IMR-90 (cell line): ENCODE results near the gene BCL11A. TPM values are rescaled to one million over a fixed set of nuclear protein-coding genes. Genes with fewer than 3 reads are reported as not detected.

ENCODE experiments used
- ATAC-seq: fragments of 200-7000 bp; cut with Tn5 transposase; 2 replicates; pipeline ENCODE4 v1.9.1; 2020; ENCODE audit warnings: low read depth, mild to moderate bottlenecking, moderate library complexity
- BruUV-seq: library from RNA; stranded (reverse); fragments of 400-500 nt; replicated peaks from 2 replicates; lab custom pipeline; 2021; lab: Mats Ljungman, UMichigan
- CTCF ChIA-PET: fragments of 300-600 bp; formaldehyde crosslinking; extraction: SDS; loops from one replicate; lab custom pipeline; 2021; ENCODE audit warnings: antibody characterized with exemption; lab: Yijun Ruan, JAX
- POLR2A ChIA-PET: fragments of 300-600 bp; sonication (Branson Sonifier 250); formaldehyde crosslinking; loops from one replicate; lab custom pipeline; 2022; ENCODE audit warnings: antibody characterized with exemption; ENCODE audit not compliant: unreplicated experiment; lab: Charles Lee
- DNase-seq: peaks from one replicate; pipeline ENCODE4 v3.0.0; 2013
- H2AFZ ChIP-seq: replicated peaks from 2 replicates; pipeline ENCODE3; 2013; ENCODE audit warnings: low read length, mild to moderate bottlenecking; ENCODE audit not compliant: poor library complexity
- H2AK5ac ChIP-seq: 2 replicates; pipeline ENCODE4 v1.6.1; 2013; ENCODE audit warnings: low read depth, low read length, inconsistent platforms
- H2AK9ac ChIP-seq: replicated peaks from 2 replicates; pipeline ENCODE3; 2013; ENCODE audit warnings: mild to moderate bottlenecking, low read depth, low read length, moderate library complexity; ENCODE audit not compliant: poor library complexity
- H2BK120ac ChIP-seq: 2 replicates; pipeline ENCODE4 v1.6.1; 2013; ENCODE audit warnings: low read depth, low read length, inconsistent platforms
- H2BK15ac ChIP-seq: 3 replicates; pipeline ENCODE4 v1.6.1; 2013; ENCODE audit warnings: low read depth, low read length, inconsistent platforms
- H2BK20ac ChIP-seq: 2 replicates; pipeline ENCODE4 v1.6.1; 2013; ENCODE audit warnings: low read depth, mild to moderate bottlenecking, inconsistent platforms, low read length, moderate library complexity
- H2BK5ac ChIP-seq: 2 replicates; pipeline ENCODE4 v1.6.1; 2013; ENCODE audit warnings: mild to moderate bottlenecking, low read depth, low read length, inconsistent platforms; ENCODE audit not compliant: poor library complexity, severe bottlenecking
- H3K14ac ChIP-seq: replicated peaks from 2 replicates; pipeline ENCODE4 v1.6.1; 2013; ENCODE audit warnings: low read depth, low read length, inconsistent platforms
- H3K18ac ChIP-seq: 2 replicates; pipeline ENCODE4 v1.6.1; 2013; ENCODE audit warnings: low read depth, low read length, control low read depth
- H3K23ac ChIP-seq: 2 replicates; pipeline ENCODE4 v1.6.1; 2013; ENCODE audit warnings: low read depth, low read length, inconsistent platforms
- H3K27ac ChIP-seq: 2 replicates; pipeline ENCODE4 v1.5.1; 2013; ENCODE audit warnings: mild to moderate bottlenecking, control low read depth, low read length; ENCODE audit not compliant: insufficient read depth
- H3K27me3 ChIP-seq: 2 replicates; pipeline ENCODE4 v1.6.1; 2013; ENCODE audit warnings: low read length; ENCODE audit not compliant: control insufficient read depth, insufficient read depth
- H3K36me3 ChIP-seq: 2 replicates; pipeline ENCODE4 v1.6.1; 2013; ENCODE audit warnings: low read length, mixed read lengths; ENCODE audit not compliant: control insufficient read depth, insufficient read depth
- H3K4ac ChIP-seq: 2 replicates; pipeline ENCODE4 v1.6.1; 2013; ENCODE audit warnings: low read depth, low read length, inconsistent platforms
- H3K4me1 ChIP-seq: 2 replicates; pipeline ENCODE4 v1.6.1; 2013; ENCODE audit warnings: low read length, mixed read lengths; ENCODE audit not compliant: control insufficient read depth, insufficient read depth
- H3K4me2 ChIP-seq: 2 replicates; pipeline ENCODE4 v1.6.1; 2013; ENCODE audit warnings: low read depth, mild to moderate bottlenecking, control low read depth, low read length, moderate library complexity
- H3K4me3 ChIP-seq: 2 replicates; pipeline ENCODE4 v1.5.1; 2013; ENCODE audit warnings: low read depth, mild to moderate bottlenecking, control low read depth, low read length, moderate library complexity; ENCODE audit not compliant: insufficient read depth
- H3K56ac ChIP-seq: 2 replicates; pipeline ENCODE4 v1.6.1; 2013; ENCODE audit warnings: low read length, inconsistent platforms; ENCODE audit not compliant: insufficient read depth; ENCODE audit errors: extremely low read depth
- H3K79me1 ChIP-seq, 2 experiments: 2 replicates each; pipeline ENCODE4 v1.6.1; 2013; ENCODE audit warnings: low read length in 2 of 2, inconsistent platforms in 1 of 2, low read depth in 1 of 2
- H3K9ac ChIP-seq: 2 replicates; pipeline ENCODE4 v1.6.1; 2013; ENCODE audit warnings: low read depth, low read length, control low read depth
- H3K9me1 ChIP-seq: 2 replicates; pipeline ENCODE4 v1.6.1; 2013; ENCODE audit warnings: low read length, inconsistent platforms; ENCODE audit not compliant: insufficient read depth
- H3K9me3 ChIP-seq: 2 replicates; pipeline ENCODE4 v1.6.1; 2013; ENCODE audit warnings: low read length; ENCODE audit not compliant: control insufficient read depth, insufficient read depth
- H4K20me1 ChIP-seq: 2 replicates; pipeline ENCODE4 v1.6.1; 2013; ENCODE audit warnings: low read length, inconsistent platforms; ENCODE audit not compliant: insufficient read depth
- H4K5ac ChIP-seq: 2 replicates; pipeline ENCODE4 v1.6.1; 2013; ENCODE audit warnings: mild to moderate bottlenecking, low read depth, low read length, control low read depth
- H4K8ac ChIP-seq, 2 experiments: 2 replicates each; pipeline ENCODE4 v1.6.1; 2013; ENCODE audit warnings: low read depth in 2 of 2, low read length in 2 of 2, control low read depth in 1 of 2, inconsistent platforms in 1 of 2
- H4K91ac ChIP-seq: 2 replicates; pipeline ENCODE4 v1.6.1; 2013; ENCODE audit warnings: low read depth, low read length, inconsistent platforms; ENCODE audit not compliant: insufficient read depth
- CEBPB ChIP-seq: IDR thresholded peaks from 2 replicates; pipeline ENCODE4 v1.6.1; 2012; ENCODE audit warnings: low read depth, low read length, improper control_type of control experiment
- NFE2L2 ChIP-seq: fragments of 150-350 bp; IDR thresholded peaks from 2 replicates; pipeline ENCODE4 v1.6.1; 2016; ENCODE audit warnings: low read depth, mild to moderate bottlenecking, low read length
- POLR2A ChIP-seq: IDR thresholded peaks from 2 replicates; pipeline ENCODE4 v1.6.1; 2012; ENCODE audit warnings: mild to moderate bottlenecking, low read depth, low read length
- RAD21 ChIP-seq: IDR thresholded peaks from 2 replicates; pipeline ENCODE4 v1.6.1; 2012; ENCODE audit warnings: low read length, improper control_type of control experiment
- RCOR1 ChIP-seq: IDR thresholded peaks from 2 replicates; pipeline ENCODE4 v1.6.1; 2012; ENCODE audit warnings: mild to moderate bottlenecking, low read length, improper control_type of control experiment; ENCODE audit not compliant: insufficient replicate concordance
- WGBS, 2 experiments: methylation state at CpG; one replicate each; pipeline versions ENCODE4 v1.1.5 to v1.1.7; 2013; ENCODE audit warnings: missing lambda C conversion rate in 2 of 2; ENCODE audit not compliant: insufficient read length in 1 of 2; ENCODE audit errors: extremely low coverage in 2 of 2; 5-methylcytosine and 5-hydroxymethylcytosine counted together
- dilution Hi-C: fragments of 300-500 bp; cut with HindIII; formaldehyde crosslinking; loops from one replicate; pipeline ENCODE4 v1.14.3; 2018; ENCODE audit warnings: low sequenced_read_pairs; ENCODE audit not compliant: unreplicated experiment
- in situ Hi-C: fragments of 300-500 bp; cut with MboI; formaldehyde crosslinking; loops from 3 replicates; pipeline ENCODE4 v1.14.3; 2019; ENCODE audit warnings: low sequenced_read_pairs, inconsistent platforms, mixed read lengths
- intact Hi-C: fragments of 100-400 bp; cut with micrococcal nuclease; formaldehyde crosslinking; loops from 2 replicates; pipeline ENCODE4 v1.10.0; 2022
- polyA plus RNA-seq, 3 experiments: library from polyadenylated mRNA; depleted of rRNA; stranded (reverse); fragments of >200 nt; gene quantifications; 2 replicates each; pipeline ENCODE4 v1.2.3, GENCODE V29; 2012; ENCODE audit warnings: low replicate concordance in 1 of 3
- total RNA-seq: library from RNA; depleted of rRNA; stranded (reverse); fragments of >200 nt; gene quantifications from 2 replicates; pipeline ENCODE4 v1.2.3, GENCODE V29; 2012
- TF ChIP-seq, protein P1 (sequence below): fragments of 150-350 bp; IDR thresholded peaks from 2 replicates; pipeline ENCODE4 v1.6.1; 2017; ENCODE audit warnings: mild to moderate bottlenecking, antibody characterized with exemption, low read length, low read depth
- TF ChIP-seq, protein P2 (sequence below): fragments of 150-350 bp; IDR thresholded peaks from 2 replicates; pipeline ENCODE4 v1.6.1; 2016; ENCODE audit warnings: low read depth, mild to moderate bottlenecking, low read length, moderate library complexity, borderline replicate concordance

BCL11A gene
- total and polyA plus RNA-seq, 2 of the 4 experiments (the other 2 are of a cell fraction) = 1.0 to 1.1 TPM

DNA sequence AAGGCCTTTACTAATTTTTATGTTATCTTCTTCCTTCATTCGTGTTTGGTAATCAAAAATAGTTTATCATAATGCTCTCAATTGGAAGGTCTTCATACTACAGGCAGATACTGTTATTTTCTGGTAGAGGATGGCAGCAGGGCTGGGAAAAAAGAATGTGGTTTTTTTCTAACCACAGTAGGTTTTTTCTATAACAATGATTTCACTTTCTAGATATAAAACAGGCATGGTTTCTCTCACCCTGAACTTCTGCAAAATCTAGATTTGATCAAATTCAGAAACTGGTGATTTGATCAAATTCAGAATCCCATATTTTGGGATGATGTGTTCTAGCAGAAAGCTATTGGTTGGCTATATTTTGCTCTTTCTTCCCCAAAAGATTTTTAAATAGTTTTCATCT lies 27.6 kb downstream of the BCL11A start:
- H3K9me3 ChIP-seq = no peaks in the 10 kb centered on the region
- H3K56ac ChIP-seq = no peak overlapping the region
- ATAC-seq = no peak
- CTCF ChIA-PET = no interaction called here
- no peak overlapping the region for H2AK9ac ChIP-seq
- H3K4me3 ChIP-seq = no peak overlapping the region
- no peak overlapping the region for H2BK5ac ChIP-seq
- POLR2A ChIA-PET = no interaction called here
- no peak overlapping the region for H2AK5ac ChIP-seq
- no peak overlapping the region for H3K18ac ChIP-seq
- no peak overlapping the region for H3K9ac ChIP-seq
- H3K27ac ChIP-seq = no peak overlapping the region
- H4K8ac ChIP-seq = no peak overlapping the region
- no peak overlapping the region for H2BK20ac ChIP-seq
- H3K36me3 ChIP-seq = no peaks in the 10 kb centered on the region
- H3K79me1 ChIP-seq = no peaks in the 10 kb centered on the region
- no peak for DNase-seq
- intact Hi-C loops (no loop called here), dilution Hi-C loops (no loop called here), in situ Hi-C loops (no loop called here)
- H2AFZ ChIP-seq = no peak overlapping the region
- H3K4me1 ChIP-seq = peaks cover 3% of the 10 kb centered on the region; the same call in 1 of the 2 replicates
- no TSS peak for BruUV-seq
- H3K23ac ChIP-seq = no peak overlapping the region
- TF ChIP-seq RAD21 (no peak), RCOR1 (no peak), CEBPB (no peak), NFE2L2 (no peak), POLR2A (no peak)
- TF ChIP-seq, protein P1, sequence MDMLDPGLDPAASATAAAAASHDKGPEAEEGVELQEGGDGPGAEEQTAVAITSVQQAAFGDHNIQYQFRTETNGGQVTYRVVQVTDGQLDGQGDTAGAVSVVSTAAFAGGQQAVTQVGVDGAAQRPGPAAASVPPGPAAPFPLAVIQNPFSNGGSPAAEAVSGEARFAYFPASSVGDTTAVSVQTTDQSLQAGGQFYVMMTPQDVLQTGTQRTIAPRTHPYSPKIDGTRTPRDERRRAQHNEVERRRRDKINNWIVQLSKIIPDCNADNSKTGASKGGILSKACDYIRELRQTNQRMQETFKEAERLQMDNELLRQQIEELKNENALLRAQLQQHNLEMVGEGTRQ = no peak
- TF ChIP-seq, protein P2, sequence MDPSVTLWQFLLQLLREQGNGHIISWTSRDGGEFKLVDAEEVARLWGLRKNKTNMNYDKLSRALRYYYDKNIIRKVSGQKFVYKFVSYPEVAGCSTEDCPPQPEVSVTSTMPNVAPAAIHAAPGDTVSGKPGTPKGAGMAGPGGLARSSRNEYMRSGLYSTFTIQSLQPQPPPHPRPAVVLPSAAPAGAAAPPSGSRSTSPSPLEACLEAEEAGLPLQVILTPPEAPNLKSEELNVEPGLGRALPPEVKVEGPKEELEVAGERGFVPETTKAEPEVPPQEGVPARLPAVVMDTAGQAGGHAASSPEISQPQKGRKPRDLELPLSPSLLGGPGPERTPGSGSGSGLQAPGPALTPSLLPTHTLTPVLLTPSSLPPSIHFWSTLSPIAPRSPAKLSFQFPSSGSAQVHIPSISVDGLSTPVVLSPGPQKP = no peak
- H3K4ac ChIP-seq = no peak overlapping the region
- no CpG with 5 or more reads among the region's 1 CpG for WGBS, 2 experiments
- H3K9me1 ChIP-seq = no peaks in the 10 kb centered on the region
- no peak overlapping the region for H2BK120ac ChIP-seq
- H3K4me2 ChIP-seq = no peak overlapping the region
- no peak overlapping the region for H4K5ac ChIP-seq
- no peak overlapping the region for H3K14ac ChIP-seq
- no peak overlapping the region for H4K91ac ChIP-seq
- H4K20me1 ChIP-seq = no peaks in the 10 kb centered on the region
- no peak overlapping the region for H2BK15ac ChIP-seq
- peaks cover 2% of the 10 kb centered on the region; the same call in 1 of the 2 replicates for H3K27me3 ChIP-seq
